Measurements from ENCODE around the gene ANKRD60.
A peak's percentile ranks its signal among the peaks of the same experiment; 100 is the strongest.

ANKRD60 gene, protein sequence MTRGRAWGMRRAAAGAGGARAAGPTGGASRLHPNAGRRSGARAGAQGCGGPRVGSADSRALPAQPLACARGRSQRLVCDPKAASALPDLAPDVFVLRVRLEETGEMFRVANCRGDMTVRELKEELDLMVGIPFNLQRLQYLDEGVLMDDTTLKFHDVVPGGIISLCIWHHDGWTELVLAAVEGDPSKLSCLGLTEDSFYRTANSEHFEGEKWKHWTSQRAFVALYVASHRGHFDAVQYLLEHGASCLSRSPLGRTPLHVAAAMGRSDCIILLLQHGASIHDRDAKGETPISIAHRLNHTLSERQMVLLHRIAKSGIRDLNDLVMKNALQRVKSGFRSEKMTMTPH

GRCh38 chr20:58228484-58229197 lies at the start of gene ANKRD60:
Gene ANKRD60 (minus strand): TSS chr20:58228653. CDS start chr20:58228653, 0 bp downstream.
- peak in 1 of 3 experiments; percentile 10 for DNase-seq (ENCODE audit: low read depth in 2 of 3, low spot score in 2 of 3)

DNA sequence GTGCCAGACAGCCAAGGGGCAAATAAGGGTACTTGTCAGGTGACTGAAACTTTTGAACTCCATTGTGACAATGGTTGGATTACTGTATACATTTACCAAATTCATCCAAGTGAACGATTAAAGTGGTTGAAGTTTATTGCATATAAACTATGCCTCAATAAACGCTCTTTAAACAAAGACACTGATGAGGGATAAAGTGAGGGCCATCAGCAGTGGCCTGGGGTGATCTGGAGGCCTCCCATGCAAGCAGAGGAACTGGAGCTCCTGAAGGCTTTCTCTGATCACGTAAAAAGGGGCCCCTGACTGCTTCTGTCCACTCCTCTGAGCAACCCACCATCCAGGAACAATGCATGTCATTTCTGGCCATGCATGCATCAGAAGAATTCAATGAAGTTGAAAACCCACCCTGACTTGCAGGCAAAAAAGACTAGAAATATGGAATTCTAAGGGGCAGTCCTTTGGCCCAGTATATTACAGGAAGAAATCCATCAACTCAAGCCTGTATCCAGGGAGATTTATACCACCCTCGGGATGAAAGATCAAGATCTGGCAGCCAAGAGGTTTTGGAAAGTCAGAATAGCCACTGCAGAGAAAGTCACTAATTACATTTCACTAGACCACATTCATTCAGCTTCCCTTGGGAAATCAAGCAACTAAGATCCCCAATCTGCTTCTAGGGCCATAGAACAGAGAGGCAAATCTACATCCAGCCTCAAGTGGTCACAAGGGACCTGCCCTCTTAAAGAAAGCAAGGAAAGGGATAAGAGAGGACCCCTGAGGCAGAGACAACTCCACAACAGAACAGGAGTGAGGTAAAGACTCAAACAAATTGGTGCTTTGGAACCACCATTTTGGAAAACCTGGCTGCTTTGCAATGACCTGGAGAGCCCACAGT lies 49.4 kb upstream of the ANKRD60 start:
- DNase-seq (ENCODE audit: low read depth in 2 of 3, low spot score in 2 of 3): no peak

DNA sequence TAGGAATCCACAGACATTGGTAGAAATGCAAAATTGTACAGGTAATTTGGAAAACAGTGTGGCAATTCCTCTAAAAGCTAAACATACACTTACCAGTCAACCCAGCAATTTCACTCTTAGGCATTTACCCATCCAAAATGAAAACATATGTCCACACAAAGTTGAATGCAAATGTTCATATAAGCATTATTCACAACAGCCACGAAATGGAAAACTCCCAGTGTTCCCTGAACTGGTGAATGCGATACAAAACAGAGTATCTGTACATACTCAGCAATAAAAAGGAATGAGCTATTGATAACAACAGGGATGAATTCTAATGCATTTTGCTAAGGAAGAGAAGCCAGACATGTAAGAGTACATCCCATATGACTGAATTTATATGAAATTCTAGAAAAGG lies 48.7 kb upstream of the ANKRD60 start:
- DNase-seq (ENCODE audit: low read depth in 2 of 3, low spot score in 2 of 3): no peak

GRCh38 chr20:58274384-58274783 lies 45.9 kb upstream of the ANKRD60 start:
- no peak for DNase-seq (ENCODE audit: low read depth in 2 of 3, low spot score in 2 of 3)

DNA sequence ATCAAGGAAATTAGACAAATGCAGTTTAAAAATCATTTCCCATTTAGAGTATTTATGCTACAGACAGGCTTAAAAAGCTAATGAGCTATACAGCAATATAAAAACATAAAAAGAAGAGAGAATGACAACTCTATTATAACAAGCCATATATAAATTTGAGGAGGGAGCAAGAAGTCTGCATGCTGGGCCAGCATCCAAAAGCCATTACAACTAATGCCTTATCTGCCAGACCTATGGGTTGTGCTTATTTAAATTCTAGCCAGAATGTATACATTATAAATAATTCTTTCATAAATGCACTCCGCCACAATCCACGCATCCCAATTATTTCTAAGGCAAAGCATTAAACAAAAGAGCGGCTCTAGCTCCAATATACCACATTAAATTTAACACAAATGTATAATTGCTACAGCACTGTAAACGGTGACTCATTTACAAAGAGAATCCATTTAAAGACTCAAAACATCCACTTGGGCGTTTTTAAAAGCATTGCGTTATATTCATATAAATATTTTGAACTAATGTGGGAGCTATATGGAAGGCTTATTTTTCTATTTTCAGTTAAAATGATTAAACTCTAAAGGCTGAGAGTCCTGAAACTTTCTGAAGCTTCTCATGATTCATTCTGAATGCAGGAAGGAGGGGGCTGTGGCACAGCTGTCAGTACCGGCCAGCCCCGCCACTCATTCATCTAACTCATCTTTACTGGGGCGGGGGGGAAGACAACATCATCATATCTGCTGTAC lies 43.3 kb upstream of the ANKRD60 start:
- peak in 2 of 3 experiments; percentile 6 to 18 for DNase-seq (ENCODE audit: low read depth in 2 of 3, low spot score in 2 of 3)

GRCh38 chr20:58268936-58269619 lies 40.6 kb upstream of the ANKRD60 start:
- no peak for DNase-seq (ENCODE audit: low read depth in 2 of 3, low spot score in 2 of 3)

DNA sequence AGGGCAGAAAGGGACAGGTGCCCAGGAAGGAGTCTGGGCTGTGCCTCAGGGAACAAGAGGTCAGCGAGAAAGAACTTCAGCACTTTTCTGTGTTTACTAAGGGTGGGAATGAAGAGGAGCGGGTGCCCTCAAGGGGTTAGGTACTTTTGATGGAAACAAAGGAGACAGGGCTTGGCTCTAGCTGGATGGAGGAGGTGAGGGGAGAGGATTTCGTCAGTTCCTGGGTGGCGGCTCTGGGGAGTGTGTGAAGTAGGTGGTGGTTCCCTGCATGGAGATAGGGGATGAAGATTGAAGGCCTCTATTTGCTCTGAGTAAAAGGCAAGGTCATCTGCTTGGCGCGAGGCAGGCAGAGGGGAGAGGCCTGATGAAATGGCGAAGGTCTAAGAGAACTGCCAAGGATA lies 40.0 kb upstream of the ANKRD60 start:
- no peak for DNase-seq (ENCODE audit: low read depth in 2 of 3, low spot score in 2 of 3)

DNA sequence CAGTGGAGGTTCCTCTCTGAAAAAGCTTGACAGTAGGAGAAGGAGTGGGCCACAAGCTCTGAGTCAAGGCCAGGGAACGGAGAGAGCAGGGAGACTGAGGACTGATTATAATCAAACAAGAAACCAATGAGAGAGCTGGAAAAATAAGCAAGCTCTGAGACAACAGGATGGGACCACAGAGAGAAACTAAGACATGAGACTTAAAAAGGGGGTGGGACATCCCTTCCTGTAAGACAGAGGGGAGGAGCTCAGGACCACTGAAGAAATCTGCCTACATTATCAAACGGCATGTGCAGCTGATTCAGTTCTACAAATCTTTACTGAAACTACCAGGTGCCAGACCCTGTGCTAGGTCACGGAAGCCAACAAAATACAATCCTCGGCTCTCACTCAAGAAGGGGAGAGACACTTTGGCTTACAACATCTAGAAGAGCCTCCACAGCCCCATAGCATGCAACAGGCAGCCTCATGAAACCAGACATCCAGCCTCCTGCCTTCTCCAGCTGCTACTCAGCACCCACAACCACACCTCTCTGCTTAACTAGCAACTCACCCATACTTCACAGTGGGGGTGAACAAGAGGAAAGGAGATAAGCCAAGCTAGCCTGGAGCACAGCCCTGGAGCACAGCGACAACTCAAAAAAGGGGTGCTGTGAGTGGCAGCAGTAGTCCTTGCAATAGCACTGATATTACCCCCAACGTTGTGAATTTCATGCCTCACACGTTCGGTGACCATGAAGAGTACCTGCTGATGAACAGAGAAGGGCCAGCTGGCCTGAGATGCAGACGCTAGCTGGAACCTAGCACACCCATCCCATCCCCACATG lies 39.1 kb upstream of the ANKRD60 start:
- no peak for DNase-seq (ENCODE audit: low read depth in 2 of 3, low spot score in 2 of 3)

GRCh38 chr20:58264271-58264670 lies 35.8 kb upstream of the ANKRD60 start:
- no peak for DNase-seq (ENCODE audit: low read depth in 2 of 3, low spot score in 2 of 3)

GRCh38 chr20:58261660-58262059 lies 33.2 kb upstream of the ANKRD60 start:
- DNase-seq (ENCODE audit: low read depth in 2 of 3, low spot score in 2 of 3): no peak

DNA sequence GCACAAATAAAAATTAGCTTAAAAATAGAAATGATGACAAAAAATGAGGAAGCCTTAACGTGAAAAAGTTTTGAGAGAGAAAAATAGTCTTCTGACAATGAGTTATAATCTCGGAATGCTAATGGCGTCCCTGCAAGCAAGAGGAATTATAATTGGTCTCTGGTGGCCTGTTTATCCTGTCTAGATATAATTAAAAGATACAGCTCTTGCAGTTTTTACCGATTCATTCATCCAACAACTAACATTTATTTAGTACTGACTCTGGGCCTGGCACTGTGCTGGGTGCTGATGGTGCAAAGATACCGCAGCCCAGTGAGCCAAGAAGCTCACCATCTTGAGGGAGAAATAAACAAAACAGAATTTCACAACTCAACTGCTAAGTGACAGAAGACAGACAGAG lies 31.6 kb upstream of the ANKRD60 start:
- DNase-seq (ENCODE audit: low read depth in 2 of 3, low spot score in 2 of 3): no peak

DNA sequence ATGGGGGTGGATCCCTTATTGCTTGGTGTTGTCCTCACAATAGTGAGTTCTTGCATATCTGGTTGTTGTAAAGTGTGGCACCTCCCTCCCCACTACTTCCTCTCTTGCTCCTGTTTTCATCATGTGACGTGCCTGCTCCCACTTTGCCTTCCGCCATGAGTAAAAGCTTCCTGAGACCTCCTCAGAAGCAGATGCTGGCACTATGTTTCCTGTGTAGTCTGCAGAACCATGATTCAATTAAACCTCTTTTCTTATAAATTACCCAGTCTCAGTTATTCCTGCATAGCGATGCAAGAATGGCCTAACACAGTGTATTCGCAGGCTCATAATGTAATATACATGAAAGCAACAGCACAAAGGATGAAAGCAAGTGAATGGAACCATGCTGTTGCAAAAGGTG lies 28.4 kb upstream of the ANKRD60 start:
- no peak for DNase-seq (ENCODE audit: low read depth in 2 of 3, low spot score in 2 of 3)

DNA sequence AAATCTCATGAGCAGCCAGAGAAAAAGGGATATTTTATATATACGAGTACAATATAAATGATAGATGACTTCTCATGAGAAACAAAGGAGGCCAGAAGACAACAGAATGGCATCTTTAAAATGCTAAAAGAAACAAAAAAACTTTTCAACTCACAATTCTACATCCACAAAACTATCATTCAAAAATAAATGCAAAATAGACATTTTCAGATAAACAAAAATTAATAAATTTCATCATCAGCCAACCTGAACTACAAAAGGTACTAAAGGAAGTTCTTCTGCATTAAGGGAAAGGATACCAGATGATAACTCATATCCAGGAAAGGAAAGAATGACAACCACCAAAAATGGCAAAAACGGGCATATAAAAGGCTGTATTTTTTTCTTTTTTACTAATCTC lies 27.9 kb upstream of the ANKRD60 start:
- no peak for DNase-seq (ENCODE audit: low read depth in 2 of 3, low spot score in 2 of 3)

GRCh38 chr20:58254890-58255289 lies 26.4 kb upstream of the ANKRD60 start:
- DNase-seq (ENCODE audit: low read depth in 2 of 3, low spot score in 2 of 3): no peak

GRCh38 chr20:58251979-58252591 lies 23.6 kb upstream of the ANKRD60 start:
- no peak for DNase-seq (ENCODE audit: low read depth in 2 of 3, low spot score in 2 of 3)

GRCh38 chr20:58251348-58251978 lies 23.0 kb upstream of the ANKRD60 start:
- no peak for DNase-seq (ENCODE audit: low read depth in 2 of 3, low spot score in 2 of 3)

DNA sequence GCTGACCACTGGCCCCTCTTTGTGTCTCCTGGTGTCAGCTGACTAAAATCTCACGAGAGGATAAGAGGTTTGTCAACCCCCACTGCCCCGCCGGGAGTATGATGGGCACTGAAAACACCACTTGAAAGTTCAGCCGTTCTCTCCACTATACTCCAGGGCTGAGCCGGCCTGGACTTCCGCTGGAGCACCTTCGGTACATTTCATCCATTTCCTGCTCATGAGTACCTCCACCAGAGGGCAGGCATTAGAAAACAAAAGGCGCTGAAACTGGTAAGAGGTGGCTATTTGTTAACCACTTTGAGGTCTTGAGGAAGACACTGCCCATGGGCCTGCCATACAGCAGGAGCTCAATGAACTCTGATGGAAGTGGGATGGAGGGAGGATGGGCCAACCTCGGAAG lies 17.9 kb upstream of the ANKRD60 start:
- no peak for DNase-seq (ENCODE audit: low read depth in 2 of 3, low spot score in 2 of 3)

DNA sequence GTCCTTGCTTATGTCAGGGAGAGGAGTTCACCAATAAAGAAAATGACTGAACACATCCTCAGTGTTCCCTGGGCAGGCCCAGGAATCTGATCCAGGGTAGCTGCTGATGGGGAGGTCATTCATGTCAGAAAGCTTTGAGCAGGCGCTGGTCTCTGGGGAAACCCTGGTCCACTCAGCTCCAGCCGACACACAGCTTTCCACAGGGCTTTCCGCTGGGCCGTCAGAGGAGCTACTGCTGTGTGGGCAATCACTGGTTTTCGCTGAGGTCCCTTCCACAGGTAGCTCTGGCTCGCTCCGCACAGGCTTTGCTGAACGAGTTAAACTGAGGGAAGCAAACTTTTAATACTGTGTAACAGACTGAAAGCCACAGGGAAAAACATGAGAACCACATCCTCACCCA lies 17.5 kb upstream of the ANKRD60 start:
- no peak for DNase-seq (ENCODE audit: low read depth in 2 of 3, low spot score in 2 of 3)

Data from activated CD8-positive, alpha-beta memory T cell treated with anti-CD3 and anti-CD28 coated beads for 48 hours (primary cell).